Ammon's horn (tissue), 1 donor: ENCODE measurements around the gene RNF182.
"Not testable (repeated sequence)": the region's sequence is repeated elsewhere in the genome, so short reads cannot be mapped to it uniquely, and the experiment has no call there.

ENCODE experiments used
- DNase-seq: peaks from one replicate; pipeline ENCODE4 v3.0.0-alpha.2; 2016; ENCODE audit warnings: low spot score

Gene RNF182

GRCh38 chr6:13917141-13917540 is 7.6 kb upstream of the RNF182 start:
- DNase-seq = no peak

GRCh38 chr6:13918686-13919250 is 6.0 kb upstream of the RNF182 start:
- DNase-seq = no peak

GRCh38 chr6:13919861-13920260 is 4.9 kb upstream of the RNF182 start:
- no peak for DNase-seq

GRCh38 chr6:13920552-13920951 is 4.2 kb upstream of the RNF182 start:
- no peak for DNase-seq

GRCh38 chr6:13922750-13923149 is 2.0 kb upstream of the RNF182 start:
- no peak for DNase-seq

GRCh38 chr6:13923527-13924145 is 1.1 kb upstream of the RNF182 start:
- no peak for DNase-seq

- peak; percentile 38 for DNase-seq
Observed at GRCh38 chr6:13924146-13924948, 405 bp upstream of the RNF182 start.

GRCh38 chr6:13926378-13926777 is 1.6 kb downstream of the RNF182 start:
- no peak for DNase-seq

- DNase-seq = no peak
Observed at GRCh38 chr6:13927203-13927602, 2.5 kb downstream of the RNF182 start.

- DNase-seq = no peak
Observed at GRCh38 chr6:13929196-13929595, 4.4 kb downstream of the RNF182 start.

GRCh38 chr6:13931797-13932402 is 7.1 kb downstream of the RNF182 start:
- no peak for DNase-seq

- DNase-seq = no peak
Observed at GRCh38 chr6:13932785-13933184, 8.0 kb downstream of the RNF182 start.

GRCh38 chr6:13934721-13935120 is 10.0 kb downstream of the RNF182 start:
- DNase-seq = no peak

GRCh38 chr6:13935190-13935880 is 10.6 kb downstream of the RNF182 start:
- DNase-seq = no peak

- DNase-seq = not testable (repeated sequence)
Observed at GRCh38 chr6:13935881-13936261, 11.1 kb downstream of the RNF182 start.

- no peak for DNase-seq
Observed at GRCh38 chr6:13941902-13942301, 17.1 kb downstream of the RNF182 start.

GRCh38 chr6:13943943-13944342 is 19.2 kb downstream of the RNF182 start:
- DNase-seq = no peak

- no peak for DNase-seq
Observed at GRCh38 chr6:13946506-13946905, 21.8 kb downstream of the RNF182 start.

GRCh38 chr6:13947611-13948178 is 22.9 kb downstream of the RNF182 start:
- DNase-seq = no peak

- no peak for DNase-seq
Observed at GRCh38 chr6:13952101-13952500, 27.3 kb downstream of the RNF182 start.

- DNase-seq = no peak
Observed at GRCh38 chr6:13953061-13953705, 28.4 kb downstream of the RNF182 start.
